ENCODE measurements around the gene NLRC5. TPM values are rescaled to one million over a fixed set of nuclear protein-coding genes. Genes with fewer than 3 reads are reported as not detected.
"Not testable (repeated sequence)": the region's sequence is repeated elsewhere in the genome, so short reads cannot be mapped to it uniquely, and the experiment has no call there.

Gene NLRC5
- total and polyA plus RNA-seq, 9 of the 15 experiments (the other 6 are each of a cell fraction or from before 2014, with no cell fraction given), result 0.59 to 0.71 TPM; not detected in 7

- TF ChIP-seq THRB (CRISPR knock-in tag; conservative IDR thresholded peaks at IDR 0.05), result peak; percentile 92
- TF ChIP-seq TAF7 (tag; IDR thresholded peaks at IDR 0.05), result peak; percentile 69
- peak; percentile 92 for TF ChIP-seq SMAD4 (CRISPR knock-in tag; conservative IDR thresholded peaks at IDR 0.05)
- TF ChIP-seq TCFL5 (CRISPR knock-in tag; conservative IDR thresholded peaks at IDR 0.05), result peak; percentile 85; the same call in 1 of the 2 replicates
- TF ChIP-seq E2F3 (CRISPR knock-in tag; IDR thresholded peaks at IDR 0.05), result peak; percentile 81
- peak; percentile 59 for TF ChIP-seq CXXC5 (CRISPR knock-in tag; IDR thresholded peaks at IDR 0.05)
- 0 out of 2 replicates have a peak, but pooled peaks have one; percentile 17 for TF ChIP-seq ZNF165 (CRISPR knock-in tag; IDR thresholded peaks at IDR 0.05; ENCODE audit: borderline replicate concordance)
- peak; percentile 95 for TF ChIP-seq ZBTB9 (CRISPR knock-in tag; IDR thresholded peaks at IDR 0.05)
- TF ChIP-seq ZKSCAN3 (CRISPR knock-in tag; IDR thresholded peaks at IDR 0.05), result peak; percentile 36; the same call in 1 of the 2 replicates
- not testable (repeated sequence) for TF ChIP-seq NR2C1 (IDR thresholded peaks at IDR 0.05); ID3 (CRISPR knock-in tag; IDR thresholded peaks at IDR 0.05)
- peak; percentile 89 for TF ChIP-seq NR2C1 (tag; IDR thresholded peaks at IDR 0.05)
- peak; percentile 80 for TF ChIP-seq ZNF134 (CRISPR knock-in tag; conservative IDR thresholded peaks at IDR 0.05)
- TF ChIP-seq ZNF449 (CRISPR knock-in tag; IDR thresholded peaks at IDR 0.05), result peak; percentile 71; the same call in 1 of the 2 replicates
- peak; percentile 88 for TF ChIP-seq ZKSCAN8 (CRISPR knock-in tag; IDR thresholded peaks at IDR 0.05)
- TF ChIP-seq ZNF324 (CRISPR knock-in tag; IDR thresholded peaks at IDR 0.05), result peak; percentile 32; the same call in 1 of the 2 replicates
- 0 out of 2 replicates have a peak, but pooled peaks have one; percentile 51 for TF ChIP-seq ZNF668 (CRISPR knock-in tag; IDR thresholded peaks at IDR 0.05)
- peak; percentile 29; the same call in 1 of the 2 replicates for TF ChIP-seq CLOCK (CRISPR knock-in tag; IDR thresholded peaks at IDR 0.05; ENCODE audit: borderline replicate concordance)
- peak; percentile 97 for TF ChIP-seq ZNF584 (CRISPR knock-in tag; IDR thresholded peaks at IDR 0.05; ENCODE audit: low read depth)
- TF ChIP-seq ID3 (tag; IDR thresholded peaks at IDR 0.05), result peak; percentile 96
- peak; percentile 96 for TF ChIP-seq SMAD3 (CRISPR knock-in tag; conservative IDR thresholded peaks at IDR 0.05)
These were observed 120.1 kb downstream of the NLRC5 start (continued) for GRCh38 chr16:57109259-57110105.
